AG10803 (cell line): Measurements from ENCODE around the gene RNPS1.

Experiments used
- DNase-seq: peaks from one replicate; pipeline ENCODE4 v3.0.0; 2010; ENCODE audit warnings: low read depth
- H3K4me3 ChIP-seq: 2 replicates; pipeline ENCODE4 v1.5.1; 2011; ENCODE audit warnings: mild to moderate bottlenecking, low read length, control low read depth
- CTCF ChIP-seq: conservative IDR thresholded peaks from 2 replicates; pipeline ENCODE4 v1.5.1; 2011; ENCODE audit warnings: mild to moderate bottlenecking, low read length, control low read depth, inconsistent platforms

The RNPS1 gene

GRCh38 chr16:2297506-2297860, 29.6 kb upstream of the RNPS1 start:
- no peak for TF ChIP-seq CTCF
- no peak for DNase-seq
- H3K4me3 ChIP-seq = no peak overlapping the region

DNA sequence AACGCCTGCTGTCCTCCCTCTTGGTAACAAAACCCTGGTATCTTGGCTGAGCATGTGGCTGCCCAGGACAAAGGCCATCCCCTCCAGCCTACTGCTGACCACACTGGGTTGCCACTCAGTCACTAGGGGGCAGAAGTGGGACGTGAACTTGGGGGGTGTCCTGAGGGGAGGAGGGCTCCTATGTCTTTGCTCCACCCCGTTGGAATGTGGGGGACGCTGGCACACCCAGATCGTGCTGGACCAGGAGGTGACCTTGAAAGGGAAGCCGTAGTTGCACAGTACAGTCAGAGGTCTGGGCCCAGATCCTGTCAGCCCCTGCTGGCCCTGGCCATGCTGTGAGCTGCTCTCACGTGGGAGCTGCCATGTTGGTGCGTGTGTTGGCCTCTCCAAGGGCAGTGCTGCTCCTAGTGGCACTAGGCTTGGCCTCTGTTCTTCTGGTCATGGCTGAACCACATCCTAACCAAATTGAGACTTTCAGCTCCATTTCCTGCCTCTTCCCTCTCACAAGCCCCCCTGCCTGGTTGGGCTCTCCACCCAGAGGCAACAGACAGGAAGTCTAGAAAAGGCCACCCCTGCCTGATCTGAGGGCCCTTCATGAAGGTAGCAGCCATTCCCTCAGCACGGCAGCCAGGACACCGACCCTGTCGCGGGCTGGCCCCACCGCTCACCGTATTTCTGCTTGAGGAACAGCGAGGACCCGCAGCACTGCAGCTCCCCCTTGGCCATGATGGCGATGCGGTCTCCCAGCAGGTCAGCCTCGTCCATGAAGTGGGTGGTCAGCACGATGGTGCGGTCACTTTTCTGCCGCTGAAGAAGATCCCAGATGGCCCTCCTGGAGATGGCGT, 29.0 kb upstream of the RNPS1 start:
- TF ChIP-seq CTCF = peak; percentile 54
- DNase-seq = peak; percentile 24
- no peak overlapping the region for H3K4me3 ChIP-seq

- no peak for DNase-seq
- no peak for TF ChIP-seq CTCF
- H3K4me3 ChIP-seq = no peak overlapping the region
These were observed 27.3 kb upstream of the RNPS1 start for GRCh38 chr16:2295056-2295798.

DNA sequence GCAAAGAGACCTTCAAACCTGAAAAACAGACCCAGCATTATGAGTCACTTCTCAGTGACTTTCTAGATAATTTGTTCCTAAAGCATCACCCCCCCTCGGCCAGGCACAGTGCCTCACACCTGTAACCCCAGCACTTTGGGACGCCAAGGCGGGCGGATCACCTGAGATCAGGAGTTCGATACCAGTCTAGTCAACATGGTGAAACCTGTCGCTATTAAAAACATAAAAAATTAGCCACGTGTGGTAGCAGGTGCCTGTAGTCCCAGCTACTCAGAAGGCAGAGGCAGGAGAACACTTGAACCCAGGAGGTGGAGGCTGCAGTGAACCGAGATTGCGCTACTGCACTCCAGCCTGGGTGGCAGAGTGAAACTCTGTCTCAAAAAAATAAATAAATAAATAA, 24.3 kb upstream of the RNPS1 start:
- no peak for TF ChIP-seq CTCF
- no peak for DNase-seq
- H3K4me3 ChIP-seq = no peak overlapping the region

- no peak for DNase-seq
- TF ChIP-seq CTCF = no peak
These were observed 21.4 kb upstream of the RNPS1 start for GRCh38 chr16:2289282-2289681.

DNA sequence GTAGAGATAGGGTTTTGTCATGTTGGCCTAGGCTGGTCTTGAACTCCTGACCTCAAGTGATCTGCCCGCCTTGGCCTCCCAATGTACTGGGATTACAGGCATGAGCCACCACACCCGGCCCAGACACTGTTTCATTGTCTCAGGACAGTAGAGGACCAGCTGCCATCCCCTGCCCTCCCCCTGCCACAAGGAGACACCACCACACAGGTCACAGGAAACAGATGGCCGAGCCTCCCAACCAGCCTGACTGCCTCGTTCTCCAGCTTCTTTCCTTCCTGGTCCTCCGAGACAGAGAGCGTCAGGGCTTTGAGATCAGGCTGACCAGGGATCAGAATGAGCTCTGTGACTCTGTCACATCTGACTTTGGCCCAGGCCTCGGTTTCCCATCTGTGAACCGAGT, 20.8 kb upstream of the RNPS1 start:
- no peak overlapping the region for H3K4me3 ChIP-seq
- no peak for TF ChIP-seq CTCF
- no peak for DNase-seq

More at GRCh38 chr16:2289282-2289681, 21.4 kb upstream of the RNPS1 start:
- no peak overlapping the region for H3K4me3 ChIP-seq
